Liver (tissue), 9 donors: ENCODE results near the gene GBA3. TPM values are rescaled to one million over a fixed set of nuclear protein-coding genes. Genes with fewer than 3 reads are reported as not detected.

ENCODE experiments used
- DNase-seq: peaks from one replicate; pipeline ENCODE4 v3.0.0-alpha.2; 2017; ENCODE audit warnings: low spot score
- H3K27ac ChIP-seq, 2 donors: one replicate each; pipeline ENCODE4 v1.7.0; 2013; ENCODE audit warnings: inconsistent platforms in 2 of 2, low read length in 2 of 2, control low read depth in 1 of 2, low read depth in 1 of 2, mild to moderate bottlenecking in 1 of 2
- H3K27me3 ChIP-seq, 4 donors: one replicate each; pipeline versions ENCODE4 v1.6.1 to v1.7.0; 2013; ENCODE audit warnings: low read length in 3 of 4, inconsistent platforms in 1 of 4, mild to moderate bottlenecking in 1 of 4, moderate library complexity in 1 of 4; ENCODE audit not compliant: control insufficient read depth in 4 of 4, insufficient read depth in 4 of 4
- H3K36me3 ChIP-seq, 4 donors: one replicate each; pipeline versions ENCODE4 v1.6.1 to v1.7.0; 2013; ENCODE audit warnings: low read length in 3 of 4, mild to moderate bottlenecking in 3 of 4, low read depth in 1 of 4, moderate library complexity in 1 of 4; ENCODE audit not compliant: control insufficient read depth in 4 of 4, insufficient read depth in 3 of 4
- H3K4me1 ChIP-seq, 4 donors: one replicate each; pipeline versions ENCODE4 v1.6.1 to v1.7.0; 2013; ENCODE audit warnings: low read length in 3 of 4, mild to moderate bottlenecking in 3 of 4, moderate library complexity in 1 of 4; ENCODE audit not compliant: control insufficient read depth in 4 of 4, insufficient read depth in 4 of 4
- H3K4me3 ChIP-seq, 3 donors: one replicate each; pipeline versions ENCODE4 v1.6.1 to v1.7.0; 2013; ENCODE audit warnings: low read length in 3 of 3, control low read depth in 1 of 3, low read depth in 1 of 3, mild to moderate bottlenecking in 1 of 3
- H3K9ac ChIP-seq, 2 donors: one replicate each; pipeline ENCODE4 v1.7.0; 2013; ENCODE audit warnings: low read length in 2 of 2, mild to moderate bottlenecking in 2 of 2, moderate library complexity in 2 of 2, control low read depth in 1 of 2, low read depth in 1 of 2
- H3K9me3 ChIP-seq, 4 donors: one replicate each; pipeline versions ENCODE4 v1.6.1 to v1.7.0; 2013; ENCODE audit warnings: low read length in 3 of 4; ENCODE audit not compliant: control insufficient read depth in 4 of 4
- FOXA1 ChIP-seq: IDR thresholded peaks from 2 replicates; pipeline ENCODE4 v1.6.1; 2016; ENCODE audit warnings: antibody characterized with exemption
- FOXA2 ChIP-seq: IDR thresholded peaks from 2 replicates; pipeline ENCODE4 v1.6.1; 2016; ENCODE audit warnings: antibody characterized with exemption
- GABPA ChIP-seq, 2 donors: IDR thresholded peaks in 1 of 2; conservative IDR thresholded peaks in 1 of 2; 2 replicates each; pipeline ENCODE4 v1.6.1; 2016; ENCODE audit warnings: antibody characterized with exemption in 2 of 2, mild to moderate bottlenecking in 1 of 2, moderate library complexity in 1 of 2
- HNF4A ChIP-seq, 2 donors: conservative IDR thresholded peaks; 2 replicates each; pipeline ENCODE4 v1.6.1; 2016; ENCODE audit warnings: antibody characterized with exemption in 2 of 2, mild to moderate bottlenecking in 2 of 2
- HNF4G ChIP-seq: IDR thresholded peaks from 2 replicates; pipeline ENCODE4 v1.6.1; 2016; ENCODE audit warnings: antibody characterized with exemption
- JUND ChIP-seq, 2 donors: IDR thresholded peaks; 2 replicates each; pipeline ENCODE4 v1.6.1; 2016; ENCODE audit warnings: antibody characterized with exemption in 2 of 2
- MAX ChIP-seq: IDR thresholded peaks from 2 replicates; pipeline ENCODE4 v1.6.1; 2016; ENCODE audit warnings: antibody characterized with exemption
- NR2F2 ChIP-seq: IDR thresholded peaks from 2 replicates; pipeline ENCODE4 v1.6.1; 2016; ENCODE audit warnings: antibody characterized with exemption
- REST ChIP-seq: IDR thresholded peaks from 2 replicates; pipeline ENCODE4 v1.6.1; 2016; ENCODE audit warnings: antibody characterized with exemption, mild to moderate bottlenecking
- RXRA ChIP-seq, 2 donors: IDR thresholded peaks; 2 replicates each; pipeline ENCODE4 v1.6.1; 2017 to 2018; ENCODE audit warnings: antibody characterized with exemption in 2 of 2, mild to moderate bottlenecking in 1 of 2
- SP1 ChIP-seq: IDR thresholded peaks from 2 replicates; pipeline ENCODE4 v1.6.1; 2018; ENCODE audit warnings: antibody characterized with exemption, mild to moderate bottlenecking
- TAF1 ChIP-seq: conservative IDR thresholded peaks from 2 replicates; pipeline ENCODE4 v1.6.1; 2016; ENCODE audit warnings: antibody characterized with exemption, mild to moderate bottlenecking
- ZBTB33 ChIP-seq: IDR thresholded peaks from 2 replicates; pipeline ENCODE4 v1.6.1; 2016; ENCODE audit warnings: antibody characterized with exemption
- WGBS: extraction: QIAGEN DNeasy Blood & Tissue Kit; methylation state at CpG from one replicate; pipeline ENCODE4 v1.1.7; 2013; 5-methylcytosine and 5-hydroxymethylcytosine counted together
- polyA plus RNA-seq, 2 donors: library from polyadenylated mRNA; stranded (reverse) in 1 of 2; unstranded in 1 of 2; fragments of 200-250 nt in 1 of 2; fragments of >200 nt in 1 of 2; fragmentation: Nextera tagmentation in 1 of 2; extraction: Ambion mirVana in 1 of 2; gene quantifications; one replicate each; pipeline versions ENCODE4 v1.2.1 to v1.2.3, GENCODE V29; 2013 to 2015
- total RNA-seq, 2 donors: library from RNA; depleted of rRNA; stranded (reverse); fragments of >200 nt; gene quantifications; one replicate each; pipeline ENCODE4 v1.2.3, GENCODE V29; 2014
- donor health status: healthy.
- donor health status: healthy.
- donor health status: healthy.
- donor health status: healthy.
- donor health status: healthy.

The GBA3 gene
- total and polyA plus RNA-seq, 4 donors: 10.6 to 36.7 (median 18.9) TPM

GRCh38 chr4:22848332-22848731, 155.6 kb downstream of the GBA3 start:
- Histone ChIP-seq H3K27ac (no peak overlapping the region), H3K27me3 (no peaks in the 10 kb centered on the region), H3K36me3 (no peaks in the 10 kb centered on the region), H3K9me3 (no peaks in the 10 kb centered on the region), H3K4me1 (peaks cover 0 to 13% (median 3%) of the 10 kb centered on the region in 4 donors), H3K9ac (no peak overlapping the region), H3K4me3 (no peak overlapping the region)
- TF ChIP-seq JUND (IDR thresholded peaks at IDR 0.05) (no peak), NR2F2 (no peak), HNF4G (peak; percentile 16), HNF4A (conservative IDR thresholded peaks at IDR 0.05) (peak; percentile 78 to 81), FOXA2 (no peak)
- no peak for DNase-seq
- WGBS: 4% methylated on average over 1 of the region's 1 CpG

GRCh38 chr4:22850055-22850454, 157.3 kb downstream of the GBA3 start:
- TF ChIP-seq HNF4G (no peak), HNF4A (conservative IDR thresholded peaks at IDR 0.05) (no peak), RXRA (IDR thresholded peaks at IDR 0.05) (peak in 1 of 2 donors; percentile 40)
- Histone ChIP-seq H3K27ac (no peak overlapping the region), H3K9me3 (no peaks in the 10 kb centered on the region)

GRCh38 chr4:22850630-22851029, 157.9 kb downstream of the GBA3 start:
- 53% methylated on average over 2 of the region's 2 CpGs for WGBS

More at GRCh38 chr4:22850055-22850454, 157.3 kb downstream of the GBA3 start:
- H3K36me3 ChIP-seq: no peaks in the 10 kb centered on the region
- no peak overlapping the region for H3K9ac ChIP-seq
- no peak for DNase-seq
- peaks cover 0 to 13% (median 3%) of the 10 kb centered on the region in 4 donors for H3K4me1 ChIP-seq
- H3K4me3 ChIP-seq: no peak overlapping the region
- H3K27me3 ChIP-seq: no peaks in the 10 kb centered on the region

More at GRCh38 chr4:22850630-22851029, 157.9 kb downstream of the GBA3 start:
- Histone ChIP-seq H3K27me3 (no peaks in the 10 kb centered on the region), H3K27ac (no peak overlapping the region), H3K4me3 (no peak overlapping the region), H3K36me3 (no peaks in the 10 kb centered on the region), H3K9me3 (no peaks in the 10 kb centered on the region), H3K9ac (no peak overlapping the region), H3K4me1 (peaks cover 0 to 13% (median 3%) of the 10 kb centered on the region in 4 donors)
- DNase-seq: no peak
- no peak for TF ChIP-seq RXRA (IDR thresholded peaks at IDR 0.05)
- no peak for TF ChIP-seq TAF1
- no peak for TF ChIP-seq FOXA1
- no peak for TF ChIP-seq MAX
- TF ChIP-seq SP1: no peak
- no peak for TF ChIP-seq HNF4G
- TF ChIP-seq ZBTB33: no peak
- no peak for TF ChIP-seq REST
- no peak for TF ChIP-seq JUND (IDR thresholded peaks at IDR 0.05)
- no peak for TF ChIP-seq GABPA (IDR thresholded peaks at IDR 0.05 in 1 of 2, conservative IDR thresholded peaks at IDR 0.05 in 1 of 2)
